Liver (tissue), 9 donors: ENCODE measurements around the gene GTPBP8. TPM values are rescaled to one million over a fixed set of nuclear protein-coding genes. Genes with fewer than 3 reads are reported as not detected.

Experiments
- DNase-seq: peaks from one replicate; pipeline ENCODE4 v3.0.0-alpha.2; 2017; ENCODE audit warnings: low spot score
- H3K27ac ChIP-seq, 2 donors: one replicate each; pipeline ENCODE4 v1.7.0; 2013; ENCODE audit warnings: inconsistent platforms in 2 of 2, low read length in 2 of 2, control low read depth in 1 of 2, low read depth in 1 of 2, mild to moderate bottlenecking in 1 of 2
- H3K27me3 ChIP-seq, 4 donors: one replicate each; pipeline versions ENCODE4 v1.6.1 to v1.7.0; 2013; ENCODE audit warnings: low read length in 3 of 4, inconsistent platforms in 1 of 4, mild to moderate bottlenecking in 1 of 4, moderate library complexity in 1 of 4; ENCODE audit not compliant: control insufficient read depth in 4 of 4, insufficient read depth in 4 of 4
- H3K36me3 ChIP-seq, 4 donors: one replicate each; pipeline versions ENCODE4 v1.6.1 to v1.7.0; 2013; ENCODE audit warnings: low read length in 3 of 4, mild to moderate bottlenecking in 3 of 4, low read depth in 1 of 4, moderate library complexity in 1 of 4; ENCODE audit not compliant: control insufficient read depth in 4 of 4, insufficient read depth in 3 of 4
- H3K4me1 ChIP-seq, 4 donors: one replicate each; pipeline versions ENCODE4 v1.6.1 to v1.7.0; 2013; ENCODE audit warnings: low read length in 3 of 4, mild to moderate bottlenecking in 3 of 4, moderate library complexity in 1 of 4; ENCODE audit not compliant: control insufficient read depth in 4 of 4, insufficient read depth in 4 of 4
- H3K4me3 ChIP-seq, 3 donors: one replicate each; pipeline versions ENCODE4 v1.6.1 to v1.7.0; 2013; ENCODE audit warnings: low read length in 3 of 3, control low read depth in 1 of 3, low read depth in 1 of 3, mild to moderate bottlenecking in 1 of 3
- H3K9ac ChIP-seq, 2 donors: one replicate each; pipeline ENCODE4 v1.7.0; 2013; ENCODE audit warnings: low read length in 2 of 2, mild to moderate bottlenecking in 2 of 2, moderate library complexity in 2 of 2, control low read depth in 1 of 2, low read depth in 1 of 2
- H3K9me3 ChIP-seq, 4 donors: one replicate each; pipeline versions ENCODE4 v1.6.1 to v1.7.0; 2013; ENCODE audit warnings: low read length in 3 of 4; ENCODE audit not compliant: control insufficient read depth in 4 of 4
- ATF3 ChIP-seq: IDR thresholded peaks from 2 replicates; pipeline ENCODE4 v1.6.1; 2016; ENCODE audit warnings: antibody characterized with exemption
- CTCF ChIP-seq: fragments of 150-350 bp; IDR thresholded peaks from 2 replicates; pipeline ENCODE4 v1.5.1; 2017; ENCODE audit warnings: improper control_type of control experiment, low read depth, low read length; ENCODE audit not compliant: missing input control
- EGR1 ChIP-seq, 2 donors: IDR thresholded peaks; 2 replicates each; pipeline ENCODE4 v1.6.1; 2016 to 2018; ENCODE audit warnings: antibody characterized with exemption in 2 of 2, low read depth in 2 of 2
- FOXA1 ChIP-seq: IDR thresholded peaks from 2 replicates; pipeline ENCODE4 v1.6.1; 2016; ENCODE audit warnings: antibody characterized with exemption
- FOXA2 ChIP-seq: IDR thresholded peaks from 2 replicates; pipeline ENCODE4 v1.6.1; 2016; ENCODE audit warnings: antibody characterized with exemption
- GABPA ChIP-seq, 2 donors: IDR thresholded peaks in 1 of 2; conservative IDR thresholded peaks in 1 of 2; 2 replicates each; pipeline ENCODE4 v1.6.1; 2016; ENCODE audit warnings: antibody characterized with exemption in 2 of 2, mild to moderate bottlenecking in 1 of 2, moderate library complexity in 1 of 2
- HNF4A ChIP-seq, 2 donors: conservative IDR thresholded peaks; 2 replicates each; pipeline ENCODE4 v1.6.1; 2016; ENCODE audit warnings: antibody characterized with exemption in 2 of 2, mild to moderate bottlenecking in 2 of 2
- HNF4G ChIP-seq: IDR thresholded peaks from 2 replicates; pipeline ENCODE4 v1.6.1; 2016; ENCODE audit warnings: antibody characterized with exemption
- JUND ChIP-seq, 2 donors: IDR thresholded peaks; 2 replicates each; pipeline ENCODE4 v1.6.1; 2016; ENCODE audit warnings: antibody characterized with exemption in 2 of 2
- MAX ChIP-seq: IDR thresholded peaks from 2 replicates; pipeline ENCODE4 v1.6.1; 2016; ENCODE audit warnings: antibody characterized with exemption
- NR2F2 ChIP-seq: IDR thresholded peaks from 2 replicates; pipeline ENCODE4 v1.6.1; 2016; ENCODE audit warnings: antibody characterized with exemption
- RAD21 ChIP-seq, 2 donors: IDR thresholded peaks; 2 replicates each; pipeline ENCODE4 v1.6.1; 2016; ENCODE audit warnings: antibody characterized with exemption in 2 of 2, mild to moderate bottlenecking in 2 of 2
- REST ChIP-seq: IDR thresholded peaks from 2 replicates; pipeline ENCODE4 v1.6.1; 2016; ENCODE audit warnings: antibody characterized with exemption, mild to moderate bottlenecking
- RXRA ChIP-seq, 2 donors: IDR thresholded peaks; 2 replicates each; pipeline ENCODE4 v1.6.1; 2017 to 2018; ENCODE audit warnings: antibody characterized with exemption in 2 of 2, mild to moderate bottlenecking in 1 of 2
- SP1 ChIP-seq: IDR thresholded peaks from 2 replicates; pipeline ENCODE4 v1.6.1; 2018; ENCODE audit warnings: antibody characterized with exemption, mild to moderate bottlenecking
- TAF1 ChIP-seq: conservative IDR thresholded peaks from 2 replicates; pipeline ENCODE4 v1.6.1; 2016; ENCODE audit warnings: antibody characterized with exemption, mild to moderate bottlenecking
- YY1 ChIP-seq: IDR thresholded peaks from 2 replicates; pipeline ENCODE4 v1.6.1; 2016; ENCODE audit warnings: antibody characterized with exemption, mild to moderate bottlenecking
- ZBTB33 ChIP-seq: IDR thresholded peaks from 2 replicates; pipeline ENCODE4 v1.6.1; 2016; ENCODE audit warnings: antibody characterized with exemption
- WGBS: extraction: QIAGEN DNeasy Blood & Tissue Kit; methylation state at CpG from one replicate; pipeline ENCODE4 v1.1.7; 2013; 5-methylcytosine and 5-hydroxymethylcytosine counted together
- polyA plus RNA-seq, 2 donors: library from polyadenylated mRNA; stranded (reverse) in 1 of 2; unstranded in 1 of 2; fragments of 200-250 nt in 1 of 2; fragments of >200 nt in 1 of 2; fragmentation: Nextera tagmentation in 1 of 2; extraction: Ambion mirVana in 1 of 2; gene quantifications; one replicate each; pipeline versions ENCODE4 v1.2.1 to v1.2.3, GENCODE V29; 2013 to 2015
- total RNA-seq, 2 donors: library from RNA; depleted of rRNA; stranded (reverse); fragments of >200 nt; gene quantifications; one replicate each; pipeline ENCODE4 v1.2.3, GENCODE V29; 2014
- donor health status: healthy.
- donor health status: healthy.
- donor health status: healthy.
- donor health status: healthy.
- donor health status: healthy.

The GTPBP8 gene
- total and polyA plus RNA-seq, 4 donors, result 7.4 to 17.6 (median 9.2) TPM

GRCh38 chr3:113018536-113019181 lies 27.9 kb downstream of the GTPBP8 start:
- H3K36me3 ChIP-seq, result peaks cover 0 to 24% (median 7%) of the 10 kb centered on the region in 4 donors
- peak overlapping the region; percentile 83 to 91 for H3K9ac ChIP-seq
- TF ChIP-seq RXRA (IDR thresholded peaks at IDR 0.05), result no peak
- TF ChIP-seq FOXA2, result no peak
- TF ChIP-seq RAD21 (IDR thresholded peaks at IDR 0.05), result no peak
- no peak for TF ChIP-seq NR2F2
- TF ChIP-seq YY1, result no peak
- TF ChIP-seq ATF3, result no peak
- TF ChIP-seq MAX, result no peak
- TF ChIP-seq TAF1, result no peak
- TF ChIP-seq CTCF, result no peak
- TF ChIP-seq HNF4G, result no peak
- no peak for TF ChIP-seq ZBTB33
- H3K4me1 ChIP-seq, result peaks cover 0 to 18% (median 5%) of the 10 kb centered on the region in 4 donors
- H3K27ac ChIP-seq, result peak overlapping the region; percentile 77 to 86
- H3K4me3 ChIP-seq, result peak overlapping the region; percentile 83 to 95 (median 94)
- H3K9me3 ChIP-seq, result no peaks in the 10 kb centered on the region
- DNase-seq, result no peak
- no peaks in the 10 kb centered on the region for H3K27me3 ChIP-seq
- 11% methylated on average over 13 of the region's 13 CpGs for WGBS

GRCh38 chr3:113019182-113020137 lies 28.7 kb downstream of the GTPBP8 start:
- peak overlapping the region; percentile 77 to 86 for H3K27ac ChIP-seq
- 5% methylated on average over 63 of the region's 63 CpGs for WGBS
- peak overlapping the region; percentile 83 to 91 for H3K9ac ChIP-seq
- no peaks in the 10 kb centered on the region for H3K27me3 ChIP-seq
- H3K4me1 ChIP-seq, result peaks cover 0 to 18% (median 5%) of the 10 kb centered on the region in 4 donors
- peaks cover 0 to 19% (median 5%) of the 10 kb centered on the region in 4 donors for H3K36me3 ChIP-seq
- DNase-seq, result peak; percentile 83
- H3K4me3 ChIP-seq, result peak overlapping the region; percentile 83 to 95 (median 94)
- no peaks in the 10 kb centered on the region for H3K9me3 ChIP-seq
- TF ChIP-seq JUND (IDR thresholded peaks at IDR 0.05) (no peak), YY1 (peak; percentile 92), FOXA2 (no peak), EGR1 (IDR thresholded peaks at IDR 0.05; ENCODE audit: low read depth in 2 of 2) (peak; percentile 47 to 48), HNF4A (conservative IDR thresholded peaks at IDR 0.05) (peak in 1 of 2 donors; percentile 4), MAX (peak; percentile 94), REST (peak; percentile 57), GABPA (IDR thresholded peaks at IDR 0.05 in 1 of 2, conservative IDR thresholded peaks at IDR 0.05 in 1 of 2) (peak; percentile 57 to 88), RXRA (IDR thresholded peaks at IDR 0.05) (no peak), SP1 (peak; percentile 52), RAD21 (IDR thresholded peaks at IDR 0.05) (peak in 1 of 2 donors; percentile 4), TAF1 (peak; percentile 54), ZBTB33 (peak; percentile 68), FOXA1 (peak; percentile 26)
